NT2/D1 (cell line): ENCODE results near the gene KIF4A.

Experiments
- DNase-seq: peaks from one replicate; pipeline ENCODE4 v3.0.0-alpha.2; 2011; ENCODE audit warnings: low read depth, low spot score
- H3K27me3 ChIP-seq: 2 replicates; pipeline ENCODE4 v1.6.0; 2011; ENCODE audit warnings: mild to moderate bottlenecking; ENCODE audit not compliant: insufficient read length, insufficient read depth
- H3K36me3 ChIP-seq: 2 replicates; pipeline ENCODE4 v1.6.1; 2011; ENCODE audit warnings: mild to moderate bottlenecking, low read length, mixed read lengths; ENCODE audit not compliant: insufficient read depth, insufficient read length
- H3K4me1 ChIP-seq: 2 replicates; pipeline ENCODE4 v1.5.1; 2011; ENCODE audit not compliant: insufficient read depth, insufficient read length
- H3K4me3 ChIP-seq: 2 replicates; pipeline ENCODE4 v1.5.1; 2011; ENCODE audit warnings: low read depth; ENCODE audit not compliant: insufficient read length
- H3K9ac ChIP-seq: 2 replicates; pipeline ENCODE4 v1.6.0; 2011; ENCODE audit warnings: low read depth; ENCODE audit not compliant: insufficient read length
- H3K9me3 ChIP-seq: 2 replicates; pipeline ENCODE4 v1.5.1; 2011; ENCODE audit warnings: mild to moderate bottlenecking, low read length; ENCODE audit not compliant: insufficient read depth
- SUZ12 ChIP-seq: IDR thresholded peaks from 2 replicates; pipeline ENCODE4 v1.6.1; 2011; ENCODE audit not compliant: insufficient read length, insufficient read depth; ENCODE audit errors: extremely low read depth
- YY1 ChIP-seq: IDR thresholded peaks from 2 replicates; pipeline ENCODE4 v1.6.1; 2011; ENCODE audit not compliant: insufficient read length, insufficient read depth
- ZNF274 ChIP-seq: IDR thresholded peaks from 2 replicates; pipeline ENCODE4 v1.6.1; 2011; ENCODE audit warnings: mild to moderate bottlenecking, low read depth, low read length

Gene KIF4A

GRCh38 chrX:70402721-70403120, 112.8 kb downstream of the KIF4A start:
- Histone ChIP-seq H3K9me3 (no peaks in the 10 kb centered on the region), H3K36me3 (peaks cover 63% of the 10 kb centered on the region), H3K4me1 (no peaks in the 10 kb centered on the region), H3K9ac (no peak overlapping the region), H3K27me3 (no peaks in the 10 kb centered on the region), H3K4me3 (no peak overlapping the region)
- no peak for DNase-seq
- TF ChIP-seq SUZ12 (no peak), YY1 (no peak), ZNF274 (no peak)

DNA sequence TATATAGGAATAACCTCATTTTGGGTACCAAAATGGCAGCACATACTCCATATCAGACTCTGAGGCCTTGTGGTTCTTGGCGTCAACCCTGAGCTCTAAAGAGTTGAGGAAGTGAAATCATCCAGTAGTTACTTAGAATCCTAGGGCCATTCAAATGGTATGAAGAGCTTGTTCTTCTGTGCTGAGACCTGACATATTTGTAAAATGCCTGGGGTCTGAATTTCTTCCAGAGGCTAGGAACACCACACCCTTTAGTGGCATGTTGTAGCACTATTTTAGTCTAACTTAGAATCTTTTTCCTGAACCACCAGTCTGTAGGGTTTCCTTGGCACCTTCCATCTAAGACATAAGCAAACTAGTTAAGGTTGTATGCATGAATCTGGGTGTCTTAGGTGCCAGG, 115.1 kb downstream of the KIF4A start:
- TF ChIP-seq SUZ12 (no peak), YY1 (no peak), ZNF274 (no peak)
- no peaks in the 10 kb centered on the region for H3K9me3 ChIP-seq

DNA sequence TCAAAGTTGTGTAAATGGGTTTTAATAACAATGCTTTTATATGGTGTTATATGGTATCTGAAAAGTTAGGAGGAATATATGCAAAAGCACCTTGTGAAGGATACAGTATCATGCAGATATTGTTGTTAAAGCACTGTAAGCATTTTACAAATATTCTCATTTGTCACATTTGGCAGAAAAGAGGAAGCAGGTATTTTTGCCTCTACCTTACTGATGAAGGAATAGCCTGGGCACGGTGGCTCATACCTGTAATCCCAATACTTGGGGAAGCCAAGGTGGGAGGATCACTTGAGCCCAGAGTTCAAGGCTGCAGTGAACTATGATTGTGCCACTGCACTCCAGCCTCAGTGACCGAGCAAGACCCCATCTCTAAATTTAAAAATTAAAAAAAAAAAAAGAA, 121.0 kb downstream of the KIF4A start:
- H3K9ac ChIP-seq = no peak overlapping the region
- DNase-seq = no peak
- no peak overlapping the region for H3K4me3 ChIP-seq
- TF ChIP-seq ZNF274 (no peak), YY1 (no peak), SUZ12 (no peak)
- H3K9me3 ChIP-seq = no peaks in the 10 kb centered on the region
- peaks cover 43% of the 10 kb centered on the region for H3K36me3 ChIP-seq
- H3K4me1 ChIP-seq = no peaks in the 10 kb centered on the region
- no peaks in the 10 kb centered on the region for H3K27me3 ChIP-seq

More for the DNA sequence above, 115.1 kb downstream of the KIF4A start:
- H3K4me3 ChIP-seq = no peak overlapping the region
- DNase-seq = no peak
- H3K36me3 ChIP-seq = peaks cover 67% of the 10 kb centered on the region
- H3K27me3 ChIP-seq = no peaks in the 10 kb centered on the region
- H3K9ac ChIP-seq = no peak overlapping the region
- no peaks in the 10 kb centered on the region for H3K4me1 ChIP-seq

DNA sequence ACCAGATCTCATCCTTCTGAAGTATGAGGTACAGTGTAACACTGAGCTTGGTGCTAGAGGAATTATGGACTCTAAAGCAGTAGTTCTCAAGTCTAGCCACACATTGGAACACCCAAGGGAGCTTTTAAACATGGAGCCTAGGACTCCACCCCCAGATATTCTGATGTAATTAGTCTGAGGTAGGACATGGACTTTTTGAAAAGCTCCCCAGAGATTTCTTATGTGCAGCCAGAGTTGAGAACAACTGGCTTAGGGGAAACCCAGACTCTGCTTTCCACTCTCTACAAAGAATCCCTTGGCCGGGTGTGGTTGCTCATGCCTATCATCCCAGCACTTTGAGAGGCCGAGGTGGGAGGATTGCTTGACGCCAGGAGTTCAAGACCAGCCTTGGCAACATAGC, 121.6 kb downstream of the KIF4A start:
- TF ChIP-seq YY1 = no peak
- no peak for TF ChIP-seq SUZ12
- Histone ChIP-seq H3K4me3 (no peak overlapping the region), H3K36me3 (peaks cover 38% of the 10 kb centered on the region), H3K9ac (no peak overlapping the region), H3K4me1 (no peaks in the 10 kb centered on the region), H3K9me3 (no peaks in the 10 kb centered on the region), H3K27me3 (no peaks in the 10 kb centered on the region)
- no peak for DNase-seq

GRCh38 chrX:70421618-70422017, 131.7 kb downstream of the KIF4A start:
- Histone ChIP-seq H3K4me1 (peaks cover 16% of the 10 kb centered on the region), H3K9ac (no peak overlapping the region), H3K9me3 (no peaks in the 10 kb centered on the region), H3K27me3 (no peaks in the 10 kb centered on the region), H3K36me3 (peaks cover 34% of the 10 kb centered on the region), H3K4me3 (no peak overlapping the region)
- DNase-seq = peak; percentile 83
- TF ChIP-seq ZNF274 (no peak), YY1 (no peak), SUZ12 (no peak)

GRCh38 chrX:70422851-70423341, 133.0 kb downstream of the KIF4A start, which contains the start of gene GDPD2:
Gene GDPD2 (plus strand): TSS chrX:70423314. CDS start chrX:70424985, 1,671 bp downstream.
- DNase-seq = peak; percentile 79
- TF ChIP-seq SUZ12 (no peak), ZNF274 (no peak), YY1 (no peak)
- Histone ChIP-seq H3K9ac (peak within 1 kb of the TSS; percentile 88), H3K9me3 (no peaks in the 10 kb centered on the region), H3K27me3 (no peaks in the 10 kb centered on the region), H3K36me3 (peaks cover 29% of the 10 kb centered on the region), H3K4me1 (peaks cover 13% of the 10 kb centered on the region), H3K4me3 (peak within 1 kb of the TSS; percentile 53)

- TF ChIP-seq ZNF274 = no peak
- no peak for TF ChIP-seq YY1
- no peak for TF ChIP-seq SUZ12
- H3K9me3 ChIP-seq = no peaks in the 10 kb centered on the region
- H3K9ac ChIP-seq = peak overlapping the region; percentile 25
- H3K36me3 ChIP-seq = peaks cover 20% of the 10 kb centered on the region
- H3K27me3 ChIP-seq = no peaks in the 10 kb centered on the region
- H3K4me1 ChIP-seq = peaks cover 12% of the 10 kb centered on the region
- DNase-seq = no peak
- H3K4me3 ChIP-seq = peak overlapping the region; percentile 53
Measured at GRCh38 chrX:70423936-70424675, 134.2 kb downstream of the KIF4A start.
